CD4-positive, alpha-beta T cell treated with Interleukin-15 for 4 hours (primary cell): ENCODE results near the gene CSTF3.
"Not testable (repeated sequence)": the region's sequence is repeated elsewhere in the genome, so short reads cannot be mapped to it uniquely, and the experiment has no call there.

Source experiments
- DNase-seq: peaks from one replicate; pipeline ENCODE4 v3.0.0-alpha.2; 2020; ENCODE audit warnings: low spot score

The CSTF3 gene

GRCh38 chr11:33086017-33086416, 75.3 kb downstream of the CSTF3 start:
- DNase-seq, result no peak

- DNase-seq, result no peak
Observed at GRCh38 chr11:33083918-33084317, 77.4 kb downstream of the CSTF3 start.

GRCh38 chr11:33072465-33072864, 88.8 kb downstream of the CSTF3 start:
- DNase-seq, result no peak

- no peak for DNase-seq
Observed at GRCh38 chr11:33068611-33069340, 92.5 kb downstream of the CSTF3 start.

- DNase-seq, result no peak
Observed at GRCh38 chr11:33067294-33067693, 94.0 kb downstream of the CSTF3 start.

- DNase-seq, result peak; percentile 69
Observed at GRCh38 chr11:33065445-33066178, 95.7 kb downstream of the CSTF3 start.

GRCh38 chr11:33064866-33065265, 96.4 kb downstream of the CSTF3 start:
- no peak for DNase-seq

GRCh38 chr11:33064033-33064825, 97.1 kb downstream of the CSTF3 start:
- no peak for DNase-seq

GRCh38 chr11:33063326-33063881, 97.9 kb downstream of the CSTF3 start:
- DNase-seq, result peak; percentile 12

GRCh38 chr11:33062137-33062536, 99.1 kb downstream of the CSTF3 start:
- DNase-seq, result no peak

- DNase-seq, result no peak
Observed at GRCh38 chr11:33060271-33060670, 101.0 kb downstream of the CSTF3 start.

- DNase-seq, result no peak
Observed at GRCh38 chr11:33059331-33060007, 101.8 kb downstream of the CSTF3 start.

- no peak for DNase-seq
Observed at GRCh38 chr11:33057284-33057683, 104.0 kb downstream of the CSTF3 start.

- DNase-seq, result no peak
Observed at GRCh38 chr11:33055375-33055774, 105.9 kb downstream of the CSTF3 start.

GRCh38 chr11:33052231-33052630, 109.0 kb downstream of the CSTF3 start:
- no peak for DNase-seq

GRCh38 chr11:33049565-33050408, 111.5 kb downstream of the CSTF3 start:
- not testable (repeated sequence) for DNase-seq

- not testable (repeated sequence) for DNase-seq
Observed at GRCh38 chr11:33048701-33049100, 112.6 kb downstream of the CSTF3 start.

GRCh38 chr11:33045551-33046255, 115.6 kb downstream of the CSTF3 start:
- DNase-seq, result no peak

- no peak for DNase-seq
Observed at GRCh38 chr11:33044285-33044756, 117.0 kb downstream of the CSTF3 start.

- DNase-seq, result no peak
Observed at GRCh38 chr11:33043221-33043830, 118.0 kb downstream of the CSTF3 start.
